Uterus (tissue), 4 donors: ENCODE data around the gene ABCC4. TPM values are rescaled to one million over a fixed set of nuclear protein-coding genes. Genes with fewer than 3 reads are reported as not detected.

Source experiments
- DNase-seq, 2 donors: peaks; one replicate each; pipeline ENCODE4 v3.0.0-alpha.2; 2019 to 2020
- H3K27ac ChIP-seq, 2 donors: fragments of 200-600 bp; sonication (generic); 1 replicate in 1 of 2; 2 replicates in 1 of 2; pipeline ENCODE4 v1.5.1; 2016 to 2018
- H3K27me3 ChIP-seq, 2 donors: fragments of 200-600 bp; sonication (generic); one replicate each; pipeline ENCODE4 v1.5.1; 2018 to 2019; ENCODE audit warnings: control low read depth in 1 of 2
- H3K36me3 ChIP-seq, 2 donors: fragments of 200-600 bp; sonication (generic); one replicate each; pipeline ENCODE4 v1.5.1; 2019; ENCODE audit warnings: control low read depth in 1 of 2
- H3K4me1 ChIP-seq, 2 donors: fragments of 200-600 bp; sonication (generic); one replicate each; pipeline ENCODE4 v1.5.1; 2018 to 2019; ENCODE audit warnings: control low read depth in 1 of 2
- H3K4me3 ChIP-seq, 2 donors: fragments of 200-600 bp; sonication (generic); 1 replicate in 1 of 2; 2 replicates in 1 of 2; pipeline ENCODE4 v1.5.1; 2018 to 2019; ENCODE audit warnings: mild to moderate bottlenecking in 1 of 2
- H3K9me3 ChIP-seq, 2 donors: fragments of 200-600 bp; sonication (generic); one replicate each; pipeline ENCODE4 v1.5.1; 2019; ENCODE audit warnings: control low read depth in 1 of 2
- POLR2A ChIP-seq, 2 donors: fragments of 450-650 bp; IDR thresholded peaks; one replicate each; pipeline ENCODE4 v1.6.1; 2016; ENCODE audit warnings: antibody characterized with exemption in 2 of 2, mild to moderate bottlenecking in 1 of 2, moderate library complexity in 1 of 2
- intact Hi-C: fragments of 100-400 bp; cut with DNase I; formaldehyde crosslinking; loops from one replicate; pipeline ENCODE4 v1.15.1; 2023; ENCODE audit warnings: low total_unique reads
- total RNA-seq, 4 donors: library from RNA; depleted of rRNA in 3 of 4; stranded (reverse); fragments of >200 nt in 3 of 4; gene quantifications; one replicate each; pipeline versions ENCODE4 v1.1.0 to v1.2.4, GENCODE V29; 2014 to 2023
- TF ChIP-seq, protein P1 (sequence below), 4 experiments: fragments of 200-600 bp in 2 of 4; fragments of 450-650 bp in 2 of 4; sonication (generic) in 2 of 4; IDR thresholded peaks; one replicate each; pipeline ENCODE4 v1.5.1; 2016 to 2019; ENCODE audit warnings: antibody characterized with exemption in 4 of 4, mild to moderate bottlenecking in 2 of 4, moderate library complexity in 1 of 4
- donor health status: DM: yes; HTN: yes; CAD: no.

Gene ABCC4
- total RNA-seq, 4 donors from 2014 or later: 13.8 to 37.7 (median 25.3) TPM

DNA sequence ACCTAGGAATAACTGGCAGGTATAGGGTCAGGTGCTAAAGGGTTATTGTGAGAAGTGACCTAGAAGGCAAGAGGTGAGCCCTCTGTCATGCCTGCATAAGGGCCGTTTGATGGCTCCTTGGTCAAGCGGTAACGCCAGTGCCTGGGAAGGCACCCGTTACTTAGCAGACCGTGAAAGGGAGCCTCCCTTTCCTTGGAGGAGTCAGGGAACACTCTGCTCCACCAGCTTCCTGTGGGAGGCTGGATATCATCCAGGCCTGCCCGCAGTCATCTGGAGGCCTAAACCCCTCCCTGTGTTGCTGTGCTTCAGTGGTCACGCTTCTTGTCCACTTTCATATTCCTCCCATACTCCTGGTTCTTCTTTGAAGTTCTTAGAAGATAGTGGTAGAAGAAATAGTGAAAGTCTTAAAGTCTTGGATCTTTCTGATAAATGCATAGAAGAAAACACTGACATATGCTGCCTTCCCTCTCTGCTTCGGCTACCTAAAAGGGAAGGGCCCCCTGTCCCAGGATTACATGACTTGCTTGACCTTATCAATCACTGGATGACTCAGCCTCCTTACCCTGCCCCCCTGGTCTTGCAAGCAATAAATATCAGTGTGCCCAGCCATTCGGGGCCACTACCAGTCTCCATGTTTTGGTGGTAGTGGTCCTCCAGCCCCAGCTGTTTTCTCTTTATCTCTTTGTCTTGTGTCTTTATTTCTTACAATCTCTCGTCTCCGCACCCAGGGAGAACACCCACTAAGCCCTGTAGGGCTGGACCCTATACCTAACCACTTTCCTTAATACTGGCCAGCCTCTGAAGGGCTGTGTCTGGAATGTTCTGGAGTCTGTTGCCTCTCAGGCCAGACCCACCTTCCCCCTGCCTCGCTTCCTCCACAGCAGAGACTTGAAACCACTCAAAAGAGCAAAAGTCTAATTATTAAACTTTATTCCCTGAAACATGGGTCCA is 16.1 kb upstream of the ABCC4 start:
- intact Hi-C loops: no loop called here
- Histone ChIP-seq H3K9me3 (no peaks in the 10 kb centered on the region), H3K4me1 (no peaks in the 10 kb centered on the region), H3K27ac (no peak overlapping the region), H3K36me3 (no peaks in the 10 kb centered on the region), H3K27me3 (no peaks in the 10 kb centered on the region), H3K4me3 (no peak overlapping the region)
- DNase-seq: peak in 1 of 2 donors; percentile 49
- TF ChIP-seq, protein P1, sequence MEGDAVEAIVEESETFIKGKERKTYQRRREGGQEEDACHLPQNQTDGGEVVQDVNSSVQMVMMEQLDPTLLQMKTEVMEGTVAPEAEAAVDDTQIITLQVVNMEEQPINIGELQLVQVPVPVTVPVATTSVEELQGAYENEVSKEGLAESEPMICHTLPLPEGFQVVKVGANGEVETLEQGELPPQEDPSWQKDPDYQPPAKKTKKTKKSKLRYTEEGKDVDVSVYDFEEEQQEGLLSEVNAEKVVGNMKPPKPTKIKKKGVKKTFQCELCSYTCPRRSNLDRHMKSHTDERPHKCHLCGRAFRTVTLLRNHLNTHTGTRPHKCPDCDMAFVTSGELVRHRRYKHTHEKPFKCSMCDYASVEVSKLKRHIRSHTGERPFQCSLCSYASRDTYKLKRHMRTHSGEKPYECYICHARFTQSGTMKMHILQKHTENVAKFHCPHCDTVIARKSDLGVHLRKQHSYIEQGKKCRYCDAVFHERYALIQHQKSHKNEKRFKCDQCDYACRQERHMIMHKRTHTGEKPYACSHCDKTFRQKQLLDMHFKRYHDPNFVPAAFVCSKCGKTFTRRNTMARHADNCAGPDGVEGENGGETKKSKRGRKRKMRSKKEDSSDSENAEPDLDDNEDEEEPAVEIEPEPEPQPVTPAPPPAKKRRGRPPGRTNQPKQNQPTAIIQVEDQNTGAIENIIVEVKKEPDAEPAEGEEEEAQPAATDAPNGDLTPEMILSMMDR (IDR thresholded peaks at IDR 0.05): no peak
- TF ChIP-seq POLR2A (IDR thresholded peaks at IDR 0.05): no peak

DNA sequence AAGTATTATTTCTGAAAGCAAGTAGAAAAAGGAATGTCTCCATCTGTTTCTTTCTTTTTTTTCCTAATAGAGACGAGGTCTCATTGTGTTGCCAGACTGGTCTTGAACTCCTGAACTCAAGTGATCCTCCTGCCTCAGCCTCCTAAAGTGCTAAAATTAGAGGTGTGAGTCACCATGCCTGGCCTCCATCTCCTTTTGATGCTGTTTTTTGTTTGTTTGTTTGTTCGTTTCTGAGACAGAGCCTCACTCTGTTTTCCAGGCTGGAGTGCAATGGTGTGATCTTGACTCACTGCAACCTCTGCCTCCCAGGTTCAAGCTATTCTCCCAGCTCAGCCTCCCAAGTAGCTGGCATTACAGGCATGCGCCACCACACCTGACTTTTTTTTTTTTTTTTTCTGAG is 14.5 kb upstream of the ABCC4 start:
- TF ChIP-seq, protein P1 (IDR thresholded peaks at IDR 0.05): no peak
- TF ChIP-seq POLR2A (IDR thresholded peaks at IDR 0.05): no peak
- H3K36me3 ChIP-seq: no peaks in the 10 kb centered on the region
- H3K4me3 ChIP-seq: no peak overlapping the region
- H3K27ac ChIP-seq: no peak overlapping the region
- no peaks in the 10 kb centered on the region for H3K27me3 ChIP-seq
- H3K9me3 ChIP-seq: no peaks in the 10 kb centered on the region
- no peaks in the 10 kb centered on the region for H3K4me1 ChIP-seq
- intact Hi-C loops: no loop called here
- no peak for DNase-seq

DNA sequence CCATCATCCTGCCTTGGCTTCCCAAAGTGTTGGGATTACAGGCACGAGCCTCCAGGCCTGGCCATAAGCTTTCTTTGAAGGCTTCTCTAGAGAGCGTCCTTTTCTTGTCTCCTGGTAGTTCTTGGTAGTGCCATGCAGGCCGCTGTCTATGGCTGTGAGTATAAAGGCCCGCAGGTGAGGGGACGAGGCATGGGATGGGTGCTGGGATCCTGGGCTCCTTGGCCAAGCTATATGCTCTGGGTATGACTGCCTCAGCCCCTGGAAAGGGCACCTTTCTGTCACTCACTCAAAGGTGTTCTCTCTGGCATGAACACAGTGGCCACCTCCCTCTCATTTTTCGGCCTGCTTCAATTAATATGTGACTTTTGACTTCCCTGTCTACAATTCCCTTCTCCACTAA is 6.3 kb upstream of the ABCC4 start:
- H3K27ac ChIP-seq: no peak overlapping the region
- no peaks in the 10 kb centered on the region for H3K36me3 ChIP-seq
- no peaks in the 10 kb centered on the region for H3K27me3 ChIP-seq
- TF ChIP-seq POLR2A (IDR thresholded peaks at IDR 0.05): no peak
- TF ChIP-seq, protein P1 (IDR thresholded peaks at IDR 0.05): no peak
- DNase-seq: no peak
- intact Hi-C loops: no loop called here
- no peaks in the 10 kb centered on the region for H3K4me1 ChIP-seq
- no peaks in the 10 kb centered on the region for H3K9me3 ChIP-seq
- H3K4me3 ChIP-seq: no peak overlapping the region

DNA sequence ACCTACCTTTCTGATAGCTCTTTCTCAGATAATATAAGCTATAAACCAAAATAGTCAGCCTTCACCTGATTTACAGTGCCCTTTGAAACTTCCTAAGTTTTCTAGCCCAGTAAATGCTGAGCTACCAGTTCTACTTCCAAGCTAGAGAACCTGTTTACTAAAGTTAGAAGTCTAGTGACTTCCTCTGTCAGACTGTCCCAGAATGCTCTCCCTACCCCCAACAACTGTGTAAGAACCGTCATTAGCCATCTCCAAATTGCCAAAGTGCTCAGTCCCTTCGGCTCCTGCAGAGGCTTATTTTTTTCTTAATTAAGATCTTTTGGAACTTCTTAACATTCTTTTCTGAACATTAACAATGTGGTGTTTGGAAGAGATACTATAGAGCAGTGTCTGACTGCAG is 3.2 kb upstream of the ABCC4 start:
- H3K9me3 ChIP-seq: no peaks in the 10 kb centered on the region
- TF ChIP-seq, protein P1 (IDR thresholded peaks at IDR 0.05): no peak
- TF ChIP-seq POLR2A (IDR thresholded peaks at IDR 0.05): no peak
- H3K4me3 ChIP-seq: no peak overlapping the region
- H3K27ac ChIP-seq: no peak overlapping the region
- intact Hi-C loops: no loop called here
- DNase-seq: no peak
- no peaks in the 10 kb centered on the region for H3K4me1 ChIP-seq
- no peaks in the 10 kb centered on the region for H3K36me3 ChIP-seq
- no peaks in the 10 kb centered on the region for H3K27me3 ChIP-seq

DNA sequence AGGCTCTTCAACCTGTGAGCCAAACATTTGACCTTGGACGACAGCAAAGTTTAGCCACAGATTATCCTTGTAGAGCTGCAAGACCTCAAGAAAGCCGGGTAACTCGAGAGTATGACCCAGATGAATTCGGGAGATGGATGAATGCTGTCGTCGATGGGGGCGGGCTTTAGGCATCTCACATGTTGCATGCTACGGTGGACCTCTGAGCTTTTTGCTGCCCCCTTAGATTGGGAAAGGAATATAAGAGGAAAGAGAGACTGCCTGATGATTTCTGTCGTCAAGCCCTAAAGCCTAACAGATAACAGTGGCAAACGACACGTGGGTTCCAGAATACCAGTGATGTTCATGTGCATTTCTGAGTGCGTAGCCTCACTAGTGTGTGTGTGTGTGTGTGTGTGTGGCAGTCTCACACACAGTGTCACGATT is 730 bp upstream of the ABCC4 start:
- Histone ChIP-seq H3K27me3 (no peaks in the 10 kb centered on the region), H3K9me3 (no peaks in the 10 kb centered on the region), H3K4me1 (no peaks in the 10 kb centered on the region), H3K4me3 (peak overlapping the region; percentile 41 to 57), H3K27ac (peak overlapping the region in 1 of 2 donors; percentile 64), H3K36me3 (no peaks in the 10 kb centered on the region)
- intact Hi-C loops: no loop called here
- TF ChIP-seq POLR2A (IDR thresholded peaks at IDR 0.05): no peak
- TF ChIP-seq, protein P1 (IDR thresholded peaks at IDR 0.05): no peak
- no peak for DNase-seq
